Measurements from ENCODE around the gene PIR.

GRCh38 chrX:15475486-15475885 lies 17.6 kb downstream of the PIR start:
- TF ChIP-seq CTCF (IDR thresholded peaks at IDR 0.05) (no peak), POLR2A (IDR thresholded peaks at IDR 0.05) (no peak)
